NB4 (cell line): Measurements from ENCODE around the gene MRPS9.

Experiments used
- DNase-seq: peaks from one replicate; pipeline ENCODE4 v3.0.0; 2010; ENCODE audit warnings: low read depth
- H3K4me3 ChIP-seq: one replicate; pipeline ENCODE4 v1.5.1; 2011; ENCODE audit warnings: mild to moderate bottlenecking, low read depth, low read length, moderate library complexity
- MAX ChIP-seq: IDR thresholded peaks from 2 replicates; pipeline ENCODE4 v1.6.1; 2011; ENCODE audit warnings: low read depth, low read length
- MYC ChIP-seq: IDR thresholded peaks from 2 replicates; pipeline ENCODE4 v1.6.1; 2011; ENCODE audit warnings: low read depth, low read length
- POLR2A ChIP-seq: IDR thresholded peaks from 2 replicates; pipeline ENCODE4 v1.6.1; 2011; ENCODE audit warnings: mild to moderate bottlenecking; ENCODE audit not compliant: insufficient read length; ENCODE audit errors: extremely low read depth
- TF ChIP-seq, protein P1 (sequence below): IDR thresholded peaks from one replicate; pipeline ENCODE4 v1.5.1; 2012; ENCODE audit warnings: low read depth, low read length

MRPS9 gene

GRCh38 chr2:105144941-105145300, 107.1 kb downstream of the MRPS9 start:
- TF ChIP-seq, protein P1, sequence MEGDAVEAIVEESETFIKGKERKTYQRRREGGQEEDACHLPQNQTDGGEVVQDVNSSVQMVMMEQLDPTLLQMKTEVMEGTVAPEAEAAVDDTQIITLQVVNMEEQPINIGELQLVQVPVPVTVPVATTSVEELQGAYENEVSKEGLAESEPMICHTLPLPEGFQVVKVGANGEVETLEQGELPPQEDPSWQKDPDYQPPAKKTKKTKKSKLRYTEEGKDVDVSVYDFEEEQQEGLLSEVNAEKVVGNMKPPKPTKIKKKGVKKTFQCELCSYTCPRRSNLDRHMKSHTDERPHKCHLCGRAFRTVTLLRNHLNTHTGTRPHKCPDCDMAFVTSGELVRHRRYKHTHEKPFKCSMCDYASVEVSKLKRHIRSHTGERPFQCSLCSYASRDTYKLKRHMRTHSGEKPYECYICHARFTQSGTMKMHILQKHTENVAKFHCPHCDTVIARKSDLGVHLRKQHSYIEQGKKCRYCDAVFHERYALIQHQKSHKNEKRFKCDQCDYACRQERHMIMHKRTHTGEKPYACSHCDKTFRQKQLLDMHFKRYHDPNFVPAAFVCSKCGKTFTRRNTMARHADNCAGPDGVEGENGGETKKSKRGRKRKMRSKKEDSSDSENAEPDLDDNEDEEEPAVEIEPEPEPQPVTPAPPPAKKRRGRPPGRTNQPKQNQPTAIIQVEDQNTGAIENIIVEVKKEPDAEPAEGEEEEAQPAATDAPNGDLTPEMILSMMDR, result no peak
- TF ChIP-seq MYC (no peak), MAX (no peak), POLR2A (no peak)
- DNase-seq, result no peak
- no peak overlapping the region for H3K4me3 ChIP-seq

DNA sequence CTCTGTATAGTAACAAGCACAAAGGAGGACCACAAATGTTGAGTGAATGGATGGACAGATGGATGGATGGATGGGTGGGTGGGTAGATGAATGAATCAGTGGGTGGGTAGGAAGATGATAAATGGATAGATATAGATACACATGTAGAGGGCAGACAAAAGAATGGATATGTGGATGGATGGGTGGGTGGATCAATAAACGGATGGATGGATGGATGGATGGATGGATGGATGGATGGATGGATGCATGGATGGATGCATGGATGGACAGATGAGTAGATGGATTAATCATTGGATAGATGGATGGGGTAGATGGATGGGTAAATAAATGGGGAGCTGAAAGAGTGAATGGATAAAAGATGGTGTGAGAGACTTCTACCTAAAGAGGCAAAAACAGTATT, 111.4 kb downstream of the MRPS9 start:
- no peak for DNase-seq
- no peak overlapping the region for H3K4me3 ChIP-seq
- TF ChIP-seq, protein P1, result no peak
- TF ChIP-seq MAX, result no peak
